Breast epithelium (tissue), 4 donors: ENCODE data around the gene MYH3. TPM values are rescaled to one million over a fixed set of nuclear protein-coding genes. Genes with fewer than 3 reads are reported as not detected.

ENCODE experiments used
- DNase-seq, 2 donors: peaks; one replicate each; pipeline ENCODE4 v3.0.0-alpha.2; 2019; ENCODE audit warnings: low spot score in 2 of 2
- H3K27ac ChIP-seq, 2 donors: fragments of 200-600 bp; sonication (generic) in 1 of 2; one replicate each; pipeline ENCODE4 v1.5.1; 2016 to 2019; ENCODE audit warnings: mild to moderate bottlenecking in 1 of 2
- H3K27me3 ChIP-seq, 2 donors: fragments of 200-600 bp; sonication (generic) in 1 of 2; one replicate each; pipeline versions ENCODE4 v1.5.1 to v1.6.0; 2017 to 2019; ENCODE audit warnings: control low read depth in 1 of 2, mild to moderate bottlenecking in 1 of 2
- H3K36me3 ChIP-seq: fragments of 200-600 bp; one replicate; pipeline ENCODE4 v1.5.1; 2019
- H3K4me1 ChIP-seq, 2 donors: fragments of 200-600 bp; sonication (generic); one replicate each; pipeline ENCODE4 v1.5.1; 2016 to 2019; ENCODE audit warnings: control low read depth in 1 of 2
- H3K4me3 ChIP-seq, 3 donors: fragments of 200-600 bp; sonication (generic); 1 replicate in 2 of 3; 2 replicates in 1 of 3; pipeline ENCODE4 v1.5.1; 2016 to 2019; ENCODE audit warnings: mild to moderate bottlenecking in 3 of 3, moderate library complexity in 2 of 3
- H3K9me3 ChIP-seq, 2 donors: fragments of 200-600 bp; sonication (generic) in 1 of 2; one replicate each; pipeline ENCODE4 v1.5.1; 2016 to 2019; ENCODE audit warnings: control low read depth in 1 of 2
- CTCF ChIP-seq, 3 donors: fragments of 450-650 bp; IDR thresholded peaks; one replicate each; pipeline ENCODE4 v1.5.1; 2016 to 2017; ENCODE audit warnings: antibody characterized with exemption in 3 of 3, mild to moderate bottlenecking in 3 of 3, moderate library complexity in 3 of 3
- POLR2A ChIP-seq: fragments of 450-650 bp; IDR thresholded peaks from one replicate; pipeline ENCODE4 v1.6.1; 2016; ENCODE audit warnings: antibody characterized with exemption, mild to moderate bottlenecking, moderate library complexity
- POLR2AphosphoS5 ChIP-seq, 3 donors: sonication (generic); formaldehyde crosslinking; IDR thresholded peaks; one replicate each; pipeline ENCODE4 v1.6.1; 2017; ENCODE audit warnings: antibody characterized with exemption in 3 of 3
- intact Hi-C: fragments of 100-400 bp; cut with DNase I; formaldehyde crosslinking; loops from one replicate; pipeline ENCODE4 v1.15.1; 2023; ENCODE audit warnings: low total_unique reads
- total RNA-seq, 3 donors: library from RNA; depleted of rRNA; stranded (reverse); fragments of >200 nt; gene quantifications; one replicate each; pipeline ENCODE4 v1.1.0, GENCODE V29; 2016

Gene MYH3
- total RNA-seq, 3 donors from 2014 or later: 0.80 to 2.9 (median 2.2) TPM

- intact Hi-C loops: no loop called here
- no peaks in the 10 kb centered on the region for H3K36me3 ChIP-seq
- no peak overlapping the region for H3K4me3 ChIP-seq
- no peak for DNase-seq
- no peaks in the 10 kb centered on the region for H3K4me1 ChIP-seq
- TF ChIP-seq POLR2A (no peak), POLR2AphosphoS5 (IDR thresholded peaks at IDR 0.05) (no peak), CTCF (IDR thresholded peaks at IDR 0.05) (no peak)
- H3K27ac ChIP-seq: no peak overlapping the region
- no peaks in the 10 kb centered on the region for H3K27me3 ChIP-seq
- H3K9me3 ChIP-seq: no peaks in the 10 kb centered on the region
Measured at GRCh38 chr17:10583834-10584233, 73.3 kb downstream of the MYH3 start.

- no peaks in the 10 kb centered on the region for H3K9me3 ChIP-seq
- intact Hi-C loops: no loop called here
- no peak overlapping the region for H3K4me3 ChIP-seq
- TF ChIP-seq CTCF (IDR thresholded peaks at IDR 0.05) (no peak), POLR2AphosphoS5 (IDR thresholded peaks at IDR 0.05) (no peak), POLR2A (no peak)
- no peaks in the 10 kb centered on the region for H3K36me3 ChIP-seq
- H3K27ac ChIP-seq: no peak overlapping the region
- H3K4me1 ChIP-seq: no peaks in the 10 kb centered on the region
- DNase-seq: no peak
- no peaks in the 10 kb centered on the region for H3K27me3 ChIP-seq
Measured at GRCh38 chr17:10579270-10579669, 77.8 kb downstream of the MYH3 start.

Other genes with a start within 250 kb of the MYH3 start
- gene MYH8, start 235.4 kb downstream of the MYH3 start, total RNA-seq: not detected
- gene MYH4, start 187.8 kb downstream of the MYH3 start, total RNA-seq: not detected
- gene MYH1, start 138.8 kb downstream of the MYH3 start, total RNA-seq: 1 to 10 TPM in 1 of 3 donors, not detected in 2; 1.9 TPM
- under 1 TPM in 1 of 3 donors, not detected in 2; 0.16 TPM for gene MYH2, start 107.7 kb downstream of the MYH3 start, total RNA-seq
- 10 to 100 TPM; 17.6 to 22.3 (median 19.3) TPM for gene SCO1, start 40.2 kb upstream of the MYH3 start, total RNA-seq
- gene ADPRM, start 40.3 kb upstream of the MYH3 start, total RNA-seq: 10 to 100 TPM; 15.2 to 31.0 (median 24.6) TPM
- gene TMEM220, start 72.7 kb upstream of the MYH3 start, total RNA-seq: 10 to 100 TPM in 1 of 3 donors, 1 to 10 TPM in 2; 8.5 to 13.4 (median 9.5) TPM
- gene TMEM238L, start 146.8 kb upstream of the MYH3 start, total RNA-seq: under 1 TPM in 1 of 3 donors, not detected in 2; 0.66 TPM
- under 1 TPM in 1 of 3 donors, not detected in 2; under 0.01 TPM for gene PIRT, start 180.8 kb upstream of the MYH3 start, total RNA-seq